Measurements from ENCODE around the gene ARL14EPL.

Gene ARL14EPL

DNA sequence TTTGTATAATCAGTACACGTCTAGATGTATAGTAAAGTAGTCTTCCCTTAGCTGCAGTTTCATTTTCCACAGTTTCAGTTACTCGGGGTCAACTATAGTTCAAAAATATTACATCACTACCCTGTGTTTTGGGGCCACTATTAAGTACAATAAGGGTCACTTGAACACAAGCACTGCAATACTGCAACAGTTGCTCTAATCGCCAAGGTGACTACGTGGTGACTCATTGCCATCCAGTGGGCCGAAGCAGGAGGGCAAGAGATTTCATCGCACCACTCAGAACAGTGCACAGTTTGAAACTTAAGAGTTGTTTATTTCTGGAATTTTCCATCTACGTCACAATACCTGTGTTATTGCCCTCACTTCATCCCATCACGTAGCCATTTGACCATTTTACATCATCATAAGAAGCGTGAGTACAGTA, at the start of gene ARL14EPL:
Gene ARL14EPL, plus strand, starts transcription at position 379 of the 424 bp plus-strand sequence. CDS start 18,994 bp downstream, outside the sequence.
- no peak for DNase-seq (ENCODE audit: low read depth)

DNA sequence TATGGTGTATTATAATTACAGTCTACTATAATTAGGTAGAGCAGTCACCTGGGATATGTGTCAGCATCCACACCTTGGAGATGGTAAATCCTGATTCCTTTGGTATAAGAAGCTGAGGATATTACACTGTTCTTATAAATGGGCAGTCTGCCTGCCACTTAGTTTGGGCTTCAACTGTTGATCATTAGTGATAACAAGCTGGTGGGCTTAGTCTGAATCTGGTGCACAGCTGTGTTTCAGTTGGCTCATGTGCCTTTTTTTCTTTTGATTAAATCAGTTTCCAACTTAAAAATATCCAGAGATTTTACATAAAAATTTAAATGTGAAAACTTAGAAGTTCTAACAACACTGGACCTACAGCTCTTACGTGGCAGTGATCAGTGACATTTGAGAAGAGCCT, 48.8 kb upstream of the ARL14EPL start:
- no peak for DNase-seq (ENCODE audit: low read depth)

DNA sequence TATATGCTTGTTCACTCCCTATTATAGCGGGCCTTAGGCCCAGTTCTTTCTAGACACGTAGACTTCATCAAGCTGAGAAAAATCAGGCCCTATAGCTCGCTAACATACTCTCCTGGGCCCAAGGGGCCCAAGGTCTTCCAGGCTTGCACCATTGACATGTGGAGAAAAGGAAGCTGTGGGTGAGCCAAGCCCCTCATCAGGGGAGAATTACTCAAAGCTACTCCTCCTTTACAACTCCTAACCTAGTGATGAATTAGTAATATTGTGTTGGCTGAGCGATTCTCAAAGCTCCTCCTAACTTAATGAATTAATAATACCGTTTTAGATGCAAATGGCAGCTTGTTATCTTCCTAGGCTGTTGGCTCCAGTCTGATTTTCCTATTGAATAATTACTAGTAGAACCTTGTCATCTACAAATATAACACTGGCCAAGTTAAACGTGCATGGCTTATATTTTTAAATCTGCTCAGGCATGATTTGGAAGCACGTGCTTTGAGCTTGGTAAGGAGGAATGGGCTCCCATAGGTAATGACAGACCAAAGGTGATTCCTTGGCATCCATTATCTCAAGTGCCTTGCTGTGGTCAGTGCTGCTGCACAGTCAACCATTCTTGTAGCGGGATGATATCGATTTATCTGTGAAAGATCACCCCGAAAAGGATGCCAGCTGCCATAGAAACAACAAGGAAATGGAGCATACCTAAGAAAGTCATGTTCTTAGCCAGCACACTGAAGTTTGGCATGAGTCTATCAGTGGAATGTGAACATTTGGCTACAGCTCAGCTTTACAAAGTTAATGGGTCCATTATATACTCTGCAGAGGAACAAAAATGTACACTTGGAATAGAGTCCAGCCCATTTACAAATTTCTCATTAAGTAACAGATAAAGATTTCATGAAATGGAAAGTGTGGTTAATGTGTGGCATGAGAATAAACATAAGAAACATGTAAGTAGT, 46.2 kb upstream of the ARL14EPL start:
- no peak for DNase-seq (ENCODE audit: low read depth)

DNA sequence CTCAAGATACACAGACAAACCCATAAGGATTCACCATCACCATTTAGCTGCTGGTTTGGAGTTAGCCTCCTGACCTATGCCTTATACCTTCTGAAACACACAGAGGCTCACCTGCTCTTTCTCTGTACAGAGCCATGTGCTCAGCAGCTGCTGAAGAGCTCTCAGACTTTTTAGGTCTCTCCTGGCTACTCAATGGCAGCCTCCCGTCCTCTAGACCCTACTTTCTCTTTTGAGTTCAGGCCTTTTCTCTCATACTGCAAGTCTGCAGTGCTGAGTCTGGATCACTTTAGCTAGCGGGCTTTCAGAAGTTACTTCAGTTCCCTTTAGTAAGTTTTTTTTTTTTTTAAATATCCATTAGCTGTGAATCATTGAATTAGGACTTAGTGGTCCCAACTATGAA, 44.3 kb upstream of the ARL14EPL start:
- no peak for DNase-seq (ENCODE audit: low read depth)

DNA sequence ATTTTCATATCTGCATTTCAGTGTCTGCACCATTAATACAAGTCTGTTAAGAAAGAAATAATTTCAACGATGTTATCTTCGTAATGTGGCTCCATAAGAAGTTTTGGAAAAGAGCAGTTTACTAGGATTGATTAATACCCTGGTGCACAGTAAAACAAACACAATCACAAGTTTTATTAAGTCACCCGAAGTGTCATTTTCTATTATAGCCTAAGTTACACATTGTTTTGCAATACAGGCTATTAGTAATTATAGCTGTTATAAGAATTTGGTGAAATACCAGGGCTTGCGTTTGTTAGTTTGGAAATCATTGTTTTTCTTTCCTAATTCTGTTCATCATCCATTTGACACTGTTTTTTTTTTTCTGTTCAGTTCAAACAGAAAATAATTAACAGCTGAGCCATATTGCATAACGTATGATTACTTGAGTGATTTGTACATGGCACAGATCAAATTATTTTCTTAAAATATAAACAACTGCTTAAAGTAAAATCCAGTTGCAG, 39.4 kb upstream of the ARL14EPL start:
- no peak for DNase-seq (ENCODE audit: low read depth)

DNA sequence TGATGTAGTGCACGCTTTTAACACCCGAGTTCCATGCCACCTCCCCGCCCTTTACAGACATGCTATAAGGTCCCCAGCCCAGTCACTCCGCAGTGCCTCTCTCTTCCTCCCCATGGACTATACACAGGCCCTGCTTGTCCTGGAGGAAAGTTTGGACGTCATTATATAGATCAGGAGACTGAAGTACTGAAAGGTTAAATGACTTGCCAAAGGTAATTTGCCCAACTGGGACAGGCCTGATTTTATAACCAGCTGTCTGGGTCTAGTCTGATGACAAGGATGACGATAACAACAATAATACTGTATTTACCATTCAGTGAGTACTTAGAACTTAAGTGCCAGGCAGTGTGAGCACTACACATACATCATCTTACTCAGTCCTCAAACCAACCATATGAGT, 36.9 kb upstream of the ARL14EPL start:
- no peak for DNase-seq (ENCODE audit: low read depth)

DNA sequence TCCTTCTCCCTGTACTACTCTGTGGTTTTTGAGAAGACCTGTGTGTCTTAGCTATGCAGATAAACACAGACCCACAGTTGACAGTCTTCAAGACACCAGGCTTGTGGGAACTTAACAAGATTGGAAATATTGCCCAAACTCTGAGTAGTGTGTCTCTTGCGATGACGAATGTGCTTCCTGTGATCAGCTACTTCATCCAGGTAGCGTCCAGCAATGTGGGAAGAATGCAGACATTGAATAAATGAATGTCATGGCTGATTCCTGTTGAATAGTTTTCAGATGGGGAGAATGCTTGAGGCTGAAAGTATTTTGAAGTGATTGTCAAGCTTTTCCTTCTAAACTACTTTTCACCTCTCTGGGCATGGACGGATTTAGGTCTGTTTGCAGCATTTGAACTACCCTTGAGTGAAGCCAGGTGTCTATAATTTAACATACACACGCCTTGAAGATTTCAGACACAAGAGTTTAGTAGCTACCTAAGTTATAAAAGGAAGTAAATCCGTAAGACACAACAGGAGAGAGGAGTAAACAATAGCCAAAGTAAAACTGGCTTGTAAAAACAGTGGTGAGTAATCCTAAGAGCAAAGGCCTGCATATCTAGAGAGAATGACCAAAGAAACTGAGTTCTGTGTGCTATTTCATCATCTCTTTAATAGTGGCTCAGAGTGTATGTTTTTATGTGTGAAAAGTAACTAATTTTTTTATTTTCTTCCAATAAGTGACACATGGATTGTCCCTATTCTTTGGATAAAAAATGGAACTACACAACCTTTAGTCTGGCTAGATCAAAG, 30.0 kb upstream of the ARL14EPL start:
- no peak for DNase-seq (ENCODE audit: low read depth)

DNA sequence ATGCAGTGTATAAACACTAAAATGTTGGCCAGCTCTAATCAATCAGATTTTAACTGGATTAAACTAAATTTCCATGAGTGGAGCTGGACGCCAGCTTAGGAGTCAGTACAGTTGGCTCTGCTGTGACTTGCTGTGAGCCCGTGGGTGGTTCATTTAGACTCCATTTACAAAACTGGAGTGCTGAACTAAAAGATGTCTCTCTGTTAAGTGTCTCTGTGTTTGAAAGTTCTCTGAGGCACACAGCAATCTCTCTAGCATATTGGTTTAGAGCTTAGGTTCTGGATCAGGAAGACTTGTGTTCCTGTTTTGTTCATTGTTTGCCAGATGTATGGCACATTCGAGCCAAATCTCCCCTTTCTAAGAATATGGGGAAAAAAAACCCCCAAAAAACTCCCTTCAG, 28.0 kb upstream of the ARL14EPL start:
- DNase-seq (ENCODE audit: low read depth): no peak

DNA sequence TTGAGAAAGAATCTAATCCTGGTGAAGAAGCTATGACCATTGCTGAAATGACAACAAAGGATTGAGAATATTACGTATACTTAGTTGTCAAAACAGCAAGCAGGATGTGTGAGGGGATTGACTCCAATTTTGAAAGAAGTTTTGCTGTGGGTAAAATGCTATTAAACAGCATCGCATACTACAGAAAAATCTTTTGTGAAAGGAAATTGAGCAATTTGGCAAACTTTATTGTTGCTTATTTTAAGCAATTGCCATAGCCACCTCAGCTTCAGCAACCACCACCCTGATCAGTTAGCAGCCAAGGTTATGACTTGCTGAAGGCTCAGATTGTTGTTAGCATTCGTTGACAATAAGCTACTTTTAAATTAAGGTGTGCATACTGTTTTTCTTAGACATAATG, 22.5 kb upstream of the ARL14EPL start:
- DNase-seq (ENCODE audit: low read depth): no peak

DNA sequence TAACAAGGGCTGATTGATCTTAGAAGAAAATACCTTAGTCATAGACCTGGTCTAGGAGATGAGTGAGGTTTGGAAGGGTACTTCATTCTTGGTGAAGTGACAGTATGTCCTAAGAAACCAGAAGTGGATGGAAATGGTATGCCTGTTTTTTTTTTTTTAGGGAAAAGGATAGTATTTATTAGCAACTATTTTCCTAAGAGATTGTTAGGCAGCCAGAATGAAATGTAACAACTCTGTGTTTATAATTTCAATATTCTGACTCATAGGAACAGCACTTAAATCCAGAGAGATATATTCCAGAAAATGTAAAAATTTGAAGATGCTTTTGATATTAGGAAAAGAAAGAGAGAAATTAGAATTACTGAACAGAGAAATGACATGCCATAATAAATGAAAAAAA, 21.2 kb upstream of the ARL14EPL start:
- DNase-seq (ENCODE audit: low read depth): no peak

DNA sequence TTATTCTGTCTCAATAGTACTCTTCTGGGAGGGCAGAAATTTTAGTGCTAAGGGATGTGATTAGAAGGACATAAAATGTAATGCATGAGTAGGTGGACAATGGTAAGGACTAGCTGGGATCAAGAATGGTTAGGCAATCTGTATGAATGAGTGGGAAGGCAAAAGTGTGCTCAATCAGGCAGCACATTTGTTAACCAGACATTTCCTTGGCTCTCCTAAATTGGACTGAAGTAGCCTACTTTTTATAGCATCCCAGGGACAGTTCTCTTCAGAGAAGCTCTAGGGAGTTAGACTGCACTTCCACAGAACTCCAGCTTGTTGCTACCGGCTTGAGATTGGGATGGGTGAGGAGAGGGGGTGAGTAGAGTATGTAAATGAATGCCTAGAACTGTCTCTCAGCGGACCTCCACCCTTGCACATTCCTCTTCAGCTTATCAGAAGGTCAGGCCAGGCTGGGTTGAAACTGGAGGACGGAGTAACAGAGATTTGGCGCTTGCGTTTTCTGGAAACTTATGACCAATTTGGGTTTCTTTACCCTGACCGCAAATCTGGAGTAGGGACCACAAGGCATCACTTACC, 19.0 kb upstream of the ARL14EPL start:
- DNase-seq (ENCODE audit: low read depth): no peak

DNA sequence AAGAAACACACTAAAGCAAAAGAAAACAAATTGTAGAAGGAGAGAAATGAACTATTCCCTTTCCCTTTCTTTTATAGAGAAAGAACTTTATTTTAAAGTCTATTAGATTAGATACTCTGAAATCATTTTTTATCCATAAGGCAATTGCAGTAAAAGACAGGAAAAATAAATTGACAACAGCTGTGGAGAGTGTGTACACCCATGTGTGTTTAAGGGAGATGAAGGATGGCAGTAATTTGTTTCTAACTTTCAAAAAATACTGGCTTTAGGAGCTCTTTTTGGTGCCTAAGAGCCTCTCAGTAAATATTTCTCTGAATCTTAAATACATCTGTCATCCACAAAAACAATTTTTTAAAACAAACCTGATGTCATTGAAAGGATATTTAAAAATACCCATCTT, 18.3 kb upstream of the ARL14EPL start:
- no peak for DNase-seq (ENCODE audit: low read depth)

DNA sequence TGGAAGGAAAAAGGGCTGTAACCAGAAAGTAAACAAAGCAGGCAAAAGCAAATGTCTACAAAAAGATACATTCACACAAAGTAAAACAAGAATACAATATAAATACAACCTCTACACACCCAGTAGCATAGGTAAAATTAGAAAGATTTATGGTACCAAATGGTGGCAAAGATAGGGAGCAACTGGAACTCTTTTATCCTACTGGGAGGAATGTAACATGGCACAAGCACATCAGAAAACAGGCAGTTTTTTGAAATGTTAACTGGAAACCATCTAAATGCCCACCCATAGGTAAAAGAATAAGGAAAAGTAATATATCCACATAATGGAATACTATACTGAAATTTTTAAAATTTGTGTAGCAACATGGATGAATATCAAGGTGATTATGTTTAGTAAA, 8.7 kb upstream of the ARL14EPL start:
- DNase-seq (ENCODE audit: low read depth): no peak

DNA sequence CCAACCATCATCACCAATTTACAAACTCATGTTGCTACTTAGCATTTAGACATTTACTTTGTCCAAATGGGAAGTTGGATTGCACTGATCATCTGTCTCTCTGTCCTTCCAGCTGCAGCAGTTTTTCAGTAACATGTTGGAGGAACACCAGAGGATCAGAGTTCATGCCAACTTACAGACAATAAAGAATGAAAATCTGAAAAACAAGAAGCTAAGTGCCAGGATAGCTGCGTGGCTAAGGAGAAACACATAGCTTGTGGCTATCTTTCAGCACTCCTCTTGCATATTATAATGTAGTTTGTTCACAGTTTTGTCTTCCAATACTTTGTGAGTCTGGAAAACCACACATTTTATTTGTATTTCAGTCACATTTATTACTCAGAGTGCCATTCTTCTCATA, 6.4 kb upstream of the ARL14EPL start:
- DNase-seq (ENCODE audit: low read depth): no peak

DNA sequence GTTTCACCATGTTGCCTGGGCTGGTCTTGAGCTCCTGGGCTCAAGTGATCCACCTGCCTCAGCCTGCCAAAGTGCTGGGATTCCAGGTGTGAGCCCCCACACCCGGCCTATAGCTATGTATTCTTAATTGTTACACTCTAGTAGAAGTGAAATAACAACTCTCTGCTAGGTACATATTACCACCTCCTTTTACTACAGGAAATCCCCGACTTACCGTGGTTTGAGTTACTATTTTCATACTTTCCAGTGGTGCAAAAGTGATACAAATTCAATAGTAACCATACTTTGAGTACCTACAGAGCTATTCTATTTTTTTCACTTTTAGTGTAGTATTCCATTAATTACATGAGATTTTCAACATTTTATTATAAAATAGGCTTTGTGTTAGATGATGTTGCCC, 719 bp downstream of the ARL14EPL start:
- no peak for DNase-seq (ENCODE audit: low read depth)

DNA sequence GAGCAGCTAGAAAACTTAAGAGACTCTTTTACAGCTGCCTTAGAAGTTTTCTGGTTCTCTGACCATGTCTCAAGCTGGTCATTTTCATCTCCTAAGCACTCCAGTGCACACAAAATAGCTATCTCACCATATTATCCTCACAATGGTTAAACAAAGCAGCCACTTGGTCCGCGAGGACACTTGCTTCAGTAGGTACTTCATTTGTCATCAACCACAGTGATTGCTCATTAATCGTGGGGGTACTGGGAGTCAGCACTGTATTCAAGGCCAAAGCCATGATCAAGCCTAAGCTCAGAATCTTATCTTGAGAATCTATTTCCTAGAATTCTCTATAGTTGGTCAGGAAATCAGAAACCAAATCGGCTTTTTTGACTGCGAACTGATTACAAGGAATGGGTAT, 2.9 kb downstream of the ARL14EPL start:
- DNase-seq (ENCODE audit: low read depth): no peak

DNA sequence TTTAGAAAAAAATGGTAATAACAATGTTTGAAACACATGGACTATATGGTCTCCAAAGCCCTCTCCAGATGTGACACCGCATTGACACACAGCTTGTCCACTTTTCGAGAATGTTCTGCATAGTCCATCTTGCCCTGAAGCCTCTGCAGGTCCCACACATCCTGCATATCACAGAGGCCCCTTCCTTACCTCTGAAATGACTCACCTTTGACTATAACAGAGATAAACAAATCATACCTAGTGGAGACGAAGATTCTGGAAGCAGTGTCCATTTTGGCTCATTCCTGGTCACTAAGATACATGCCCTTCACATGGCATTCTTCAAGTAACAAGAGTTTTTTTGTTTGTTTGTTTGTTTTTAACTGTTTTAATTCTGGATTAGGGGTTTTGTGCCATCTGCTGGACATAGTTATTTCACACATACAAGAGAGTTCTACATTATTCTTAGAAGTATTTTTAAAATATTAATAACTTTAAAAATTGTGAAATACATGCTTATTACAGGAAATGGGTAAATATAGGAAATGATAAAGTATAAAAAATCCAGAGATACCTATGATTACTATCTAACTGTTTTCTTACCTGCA, 5.1 kb downstream of the ARL14EPL start:
- DNase-seq (ENCODE audit: low read depth): no peak

DNA sequence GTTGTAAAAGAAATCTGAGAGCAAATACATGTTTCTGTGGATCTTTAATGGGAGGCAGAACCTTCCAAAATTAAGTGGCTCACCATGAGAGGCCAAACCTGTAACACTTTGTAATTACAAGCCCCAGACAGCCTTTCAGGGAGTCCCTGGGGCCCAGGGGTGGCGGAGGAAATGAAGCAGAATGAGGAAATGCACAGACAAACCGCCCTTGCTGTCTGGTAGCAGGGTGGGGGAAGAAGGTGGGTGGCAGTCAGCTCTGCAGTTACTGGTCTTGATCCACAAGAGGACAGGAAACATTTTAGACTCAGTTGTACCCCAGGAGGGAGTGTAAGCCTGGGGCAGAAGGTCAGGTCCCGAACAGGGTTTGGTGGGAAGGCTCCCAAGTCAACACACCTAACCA, 6.5 kb downstream of the ARL14EPL start:
- peak; percentile 14 for DNase-seq (ENCODE audit: low read depth)

DNA sequence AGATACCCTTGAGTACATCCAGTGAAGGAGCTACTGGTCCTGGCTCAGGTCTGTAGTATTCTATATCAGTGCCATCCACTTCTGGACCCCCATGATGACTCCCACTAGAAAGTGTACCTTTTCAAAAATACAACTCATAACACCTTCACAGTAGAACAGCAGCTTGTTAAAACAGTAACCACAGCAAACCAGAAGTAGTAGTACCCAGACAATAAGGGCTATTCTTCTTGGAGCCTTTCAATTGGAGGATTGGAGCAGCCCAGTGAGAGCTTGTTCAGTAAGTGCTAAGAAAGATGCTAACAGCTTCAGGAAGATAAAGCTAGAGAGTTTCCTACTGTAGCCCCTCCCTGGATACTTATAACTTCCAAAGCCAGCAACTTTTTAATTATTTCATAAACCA, 10.1 kb downstream of the ARL14EPL start:
- DNase-seq (ENCODE audit: low read depth): no peak

DNA sequence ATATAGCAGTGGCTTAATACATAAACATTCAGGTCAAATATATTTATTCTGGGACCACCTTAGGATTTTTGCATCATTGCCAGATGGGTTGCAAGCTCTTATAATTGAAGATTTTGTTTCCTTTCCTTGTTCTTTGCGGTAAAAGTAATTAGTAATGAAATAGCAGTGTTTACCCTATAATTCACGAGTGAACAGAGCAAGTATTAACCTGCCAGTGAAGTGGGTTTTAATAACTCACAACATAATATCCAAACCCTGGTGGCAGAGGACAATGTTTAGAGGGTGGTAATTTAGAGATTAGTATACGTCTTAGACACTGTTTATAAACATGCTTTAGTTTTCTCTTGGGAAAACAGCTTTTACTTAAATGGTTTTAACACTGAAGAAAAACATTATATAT, 11.8 kb downstream of the ARL14EPL start:
- DNase-seq (ENCODE audit: low read depth): no peak

DNA sequence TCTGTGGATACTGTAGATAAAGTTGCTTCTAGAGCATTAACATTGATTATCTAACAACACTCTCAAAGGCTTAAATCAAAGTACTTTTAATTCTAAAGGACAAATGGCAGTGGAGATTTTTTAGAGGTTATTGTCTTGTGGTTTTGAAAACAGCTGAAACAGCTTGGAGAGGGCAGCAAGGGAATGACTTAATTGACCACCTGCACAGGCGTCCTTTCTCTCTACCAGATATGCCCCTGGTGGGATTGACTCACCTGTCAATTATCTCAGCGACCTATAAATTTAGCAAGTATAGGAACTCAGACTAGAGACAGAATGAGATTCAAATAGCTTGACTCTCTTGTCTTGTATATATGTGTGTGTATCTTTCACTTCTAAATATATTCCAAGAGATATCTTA, 13.5 kb downstream of the ARL14EPL start:
- no peak for DNase-seq (ENCODE audit: low read depth)

DNA sequence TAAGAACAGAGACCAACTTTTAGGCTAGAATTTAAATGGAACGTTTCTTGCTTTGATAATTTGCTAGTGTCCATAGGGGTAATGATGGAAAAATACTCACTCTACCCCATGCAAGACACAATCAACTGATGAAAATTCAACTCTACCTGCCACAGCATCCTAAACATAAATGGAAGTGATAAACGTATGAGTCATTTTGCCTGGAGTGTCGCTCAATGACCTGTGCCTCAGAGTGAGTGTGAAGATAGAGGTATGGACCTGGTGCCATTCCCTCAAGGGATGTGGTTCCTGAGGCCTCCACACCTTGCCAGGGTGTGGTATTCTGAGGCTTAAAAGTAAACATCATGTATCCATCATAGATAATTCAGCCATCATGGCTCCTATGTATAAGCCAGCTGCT, 14.0 kb downstream of the ARL14EPL start:
- no peak for DNase-seq (ENCODE audit: low read depth)

All from activated gamma-delta T cell treated with anti-CD3 and anti-CD28 coated beads, Interleukin-2, amount 50 U/mL, for 16 hours (primary cell).